Measurements from ENCODE around the gene NOXA1. TPM values are rescaled to one million over a fixed set of nuclear protein-coding genes. Genes with fewer than 3 reads are reported as not detected.

NOXA1 gene
- total RNA-seq, 1 experiment from 2014 or later, result 0.28 TPM

DNA sequence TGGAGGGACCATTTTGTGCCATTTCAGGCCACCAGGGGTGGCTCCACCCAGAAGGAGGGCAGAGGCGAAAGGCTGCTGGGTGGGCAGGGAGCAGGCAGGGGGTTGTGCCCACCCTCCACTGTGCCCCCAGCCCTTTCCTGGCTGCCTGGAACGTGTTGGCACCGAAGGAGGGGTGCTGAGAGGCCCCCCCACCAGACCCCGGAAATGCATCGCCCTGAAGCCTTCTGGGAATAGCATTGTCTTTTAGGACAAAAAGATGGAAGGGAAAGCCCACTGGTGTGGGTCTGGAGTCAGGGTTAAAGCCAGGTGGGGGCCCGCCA is 5.1 kb downstream of the NOXA1 start:
- DNase-seq (ENCODE audit: low spot score), result no peak
- no peak overlapping the region for H3K4me3 ChIP-seq (ENCODE audit: low read depth, low read length, poor library complexity, severe bottlenecking)
- ChIA-PET POLR2A (ENCODE audit: low non-redundant PET) (no interaction called here), CTCF (no interaction called here)
- no peak for TF ChIP-seq EZH2 (IDR thresholded peaks at IDR 0.05; ENCODE audit: borderline replicate concordance, low read depth, low read length, poor library complexity, severe bottlenecking)
- H3K9me3 ChIP-seq (ENCODE audit: low read depth, low read length, poor library complexity, severe bottlenecking), result no peaks in the 10 kb centered on the region
- BruUV-seq (replicated peaks), result no TSS peak
- H3K27ac ChIP-seq (ENCODE audit: low read depth, low read length, poor library complexity, severe bottlenecking), result no peak overlapping the region
- intact Hi-C loops (cut with micrococcal nuclease; ENCODE audit: unreplicated experiment), result no loop called here
- H3K27me3 ChIP-seq (replicated peaks; ENCODE audit: insufficient read depth, low read depth, low read length, poor library complexity), result no peaks in the 10 kb centered on the region
- no peaks in the 10 kb centered on the region for H3K4me1 ChIP-seq (ENCODE audit: insufficient read depth, low read length, poor library complexity, severe bottlenecking)
- H3K36me3 ChIP-seq (ENCODE audit: insufficient read depth, low read length, poor library complexity, severe bottlenecking), result no peaks in the 10 kb centered on the region

GRCh38 chr9:137428841-137429545 is 5.8 kb downstream of the NOXA1 start:
- BruUV-seq (replicated peaks), result no TSS peak
- ChIA-PET CTCF (no interaction called here), POLR2A (ENCODE audit: low non-redundant PET) (no interaction called here)
- no peaks in the 10 kb centered on the region for H3K36me3 ChIP-seq (ENCODE audit: insufficient read depth, low read length, poor library complexity, severe bottlenecking)
- no peak overlapping the region for H3K4me3 ChIP-seq (ENCODE audit: low read depth, low read length, poor library complexity, severe bottlenecking)
- intact Hi-C loops (cut with micrococcal nuclease; ENCODE audit: unreplicated experiment), result no loop called here
- TF ChIP-seq, protein P1, sequence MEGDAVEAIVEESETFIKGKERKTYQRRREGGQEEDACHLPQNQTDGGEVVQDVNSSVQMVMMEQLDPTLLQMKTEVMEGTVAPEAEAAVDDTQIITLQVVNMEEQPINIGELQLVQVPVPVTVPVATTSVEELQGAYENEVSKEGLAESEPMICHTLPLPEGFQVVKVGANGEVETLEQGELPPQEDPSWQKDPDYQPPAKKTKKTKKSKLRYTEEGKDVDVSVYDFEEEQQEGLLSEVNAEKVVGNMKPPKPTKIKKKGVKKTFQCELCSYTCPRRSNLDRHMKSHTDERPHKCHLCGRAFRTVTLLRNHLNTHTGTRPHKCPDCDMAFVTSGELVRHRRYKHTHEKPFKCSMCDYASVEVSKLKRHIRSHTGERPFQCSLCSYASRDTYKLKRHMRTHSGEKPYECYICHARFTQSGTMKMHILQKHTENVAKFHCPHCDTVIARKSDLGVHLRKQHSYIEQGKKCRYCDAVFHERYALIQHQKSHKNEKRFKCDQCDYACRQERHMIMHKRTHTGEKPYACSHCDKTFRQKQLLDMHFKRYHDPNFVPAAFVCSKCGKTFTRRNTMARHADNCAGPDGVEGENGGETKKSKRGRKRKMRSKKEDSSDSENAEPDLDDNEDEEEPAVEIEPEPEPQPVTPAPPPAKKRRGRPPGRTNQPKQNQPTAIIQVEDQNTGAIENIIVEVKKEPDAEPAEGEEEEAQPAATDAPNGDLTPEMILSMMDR (conservative IDR thresholded peaks at IDR 0.05; ENCODE audit: low read depth, low read length), result no peak
- no peak for TF ChIP-seq EZH2 (IDR thresholded peaks at IDR 0.05; ENCODE audit: borderline replicate concordance, low read depth, low read length, poor library complexity, severe bottlenecking)
- no peaks in the 10 kb centered on the region for H3K4me1 ChIP-seq (ENCODE audit: insufficient read depth, low read length, poor library complexity, severe bottlenecking)
- H3K9me3 ChIP-seq (ENCODE audit: low read depth, low read length, poor library complexity, severe bottlenecking), result no peaks in the 10 kb centered on the region
- no peaks in the 10 kb centered on the region for H3K27me3 ChIP-seq (replicated peaks; ENCODE audit: insufficient read depth, low read depth, low read length, poor library complexity)
- no peak overlapping the region for H3K27ac ChIP-seq (ENCODE audit: low read depth, low read length, poor library complexity, severe bottlenecking)
- no peak for DNase-seq (ENCODE audit: low spot score)

DNA sequence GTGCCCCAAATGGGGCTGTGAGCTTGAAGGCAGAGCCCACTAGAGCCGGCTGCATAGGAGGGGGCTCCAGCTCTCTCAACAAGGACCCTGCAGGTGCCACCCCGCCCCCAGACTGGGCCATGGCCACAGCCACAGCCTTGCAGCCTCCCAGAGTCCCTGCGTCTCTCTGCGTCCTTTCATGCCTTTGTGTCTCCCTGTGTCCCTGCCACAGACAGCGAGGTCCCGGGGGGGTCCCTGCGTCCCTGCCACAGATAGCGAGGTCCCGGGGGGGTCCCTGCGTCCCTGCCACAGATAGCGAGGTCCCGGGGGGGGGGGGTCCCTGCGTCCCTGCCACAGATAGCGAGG is 6.3 kb downstream of the NOXA1 start:
- no TSS peak for BruUV-seq (replicated peaks)
- POLR2A ChIA-PET (ENCODE audit: low non-redundant PET), result interaction anchor here (0.5 kb wide), 1 partner anchor 339 kb away, joined by 3 read pairs; no protein-coding TSS in a partner anchor
- H3K4me1 ChIP-seq (ENCODE audit: insufficient read depth, low read length, poor library complexity, severe bottlenecking), result no peaks in the 10 kb centered on the region
- H3K27me3 ChIP-seq (replicated peaks; ENCODE audit: insufficient read depth, low read depth, low read length, poor library complexity), result no peaks in the 10 kb centered on the region
- intact Hi-C loops (cut with micrococcal nuclease; ENCODE audit: unreplicated experiment), result no loop called here
- H3K9me3 ChIP-seq (ENCODE audit: low read depth, low read length, poor library complexity, severe bottlenecking), result no peaks in the 10 kb centered on the region
- CTCF ChIA-PET, result no interaction called here
- TF ChIP-seq EZH2 (IDR thresholded peaks at IDR 0.05; ENCODE audit: borderline replicate concordance, low read depth, low read length, poor library complexity, severe bottlenecking), result no peak
- TF ChIP-seq, protein P1 (conservative IDR thresholded peaks at IDR 0.05; ENCODE audit: low read depth, low read length), result no peak
- H3K4me3 ChIP-seq (ENCODE audit: low read depth, low read length, poor library complexity, severe bottlenecking), result no peak overlapping the region
- no peak for DNase-seq (ENCODE audit: low spot score)
- H3K27ac ChIP-seq (ENCODE audit: low read depth, low read length, poor library complexity, severe bottlenecking), result no peak overlapping the region
- H3K36me3 ChIP-seq (ENCODE audit: insufficient read depth, low read length, poor library complexity, severe bottlenecking), result no peaks in the 10 kb centered on the region
